HepG2 (cell line): ENCODE results near the gene MAGIX. TPM values are rescaled to one million over a fixed set of nuclear protein-coding genes. Genes with fewer than 3 reads are reported as not detected.
A peak's percentile ranks its signal among the peaks of the same experiment; 100 is the strongest.

Experiments
- ATAC-seq: fragments of 200-7000 bp; cut with Tn5 transposase; 3 replicates; pipeline ENCODE4 v1.9.1; 2020; ENCODE audit warnings: mild to moderate bottlenecking, moderate library complexity
- BruUV-seq: library from RNA; stranded (reverse); fragments of 400-500 nt; replicated peaks from 2 replicates; lab custom pipeline; 2021; lab: Mats Ljungman, UMichigan
- CTCF ChIA-PET: fragments of 300-600 bp; formaldehyde crosslinking; extraction: SDS; loops from one replicate; lab custom pipeline; 2021; ENCODE audit warnings: low total read pairs, inconsistent platforms, low intra/inter-chr PET ratio; lab: Yijun Ruan, JAX
- POLR2A ChIA-PET: fragments of 350-600 bp; sonication (Branson Sonifier 250); formaldehyde crosslinking; loops from one replicate; lab custom pipeline; 2020; ENCODE audit warnings: antibody characterized with exemption, inconsistent platforms; lab: Yijun Ruan, JAX
- DNase-seq: peaks from one replicate; pipeline ENCODE4 v3.0.0-alpha.2; 2015; ENCODE audit warnings: low spot score
- FAIRE-seq: peaks from 3 replicates; lab custom pipeline; 2011; peaks lifted over from hg19 to GRCh38; lab: Jason Lieb, UNC
- H2AFZ ChIP-seq: one replicate; pipeline ENCODE4 v1.6.1; 2011; ENCODE audit warnings: low read length, inconsistent platforms
- H3K27ac ChIP-seq: fragments of 300-600 bp; 3 replicates; pipeline ENCODE4 v1.8.0; 2011; ENCODE audit warnings: mixed run types, mild to moderate bottlenecking, mixed read lengths, low read length, inconsistent platforms; ENCODE audit not compliant: insufficient read depth; ENCODE audit errors: extremely low read length
- H3K27me3 ChIP-seq, 2 experiments: fragments of 200-600 bp in 1 of 2; 2 replicates in 1 of 2; 3 replicates in 1 of 2; pipeline versions ENCODE4 v1.6.0 to v1.8.0; 2011; ENCODE audit warnings: low read length in 2 of 2, mild to moderate bottlenecking in 2 of 2, moderate library complexity in 2 of 2, inconsistent platforms in 1 of 2; ENCODE audit not compliant: insufficient read depth in 2 of 2, control insufficient read depth in 1 of 2
- H3K36me3 ChIP-seq, 2 experiments: fragments of 200-600 bp in 1 of 2; replicated peaks in 1 of 2; 2 replicates in 1 of 2; 3 replicates in 1 of 2; pipeline versions ENCODE4 v1.5.1 to v1.8.0; 2011; ENCODE audit warnings: low read length in 2 of 2, inconsistent platforms in 1 of 2; ENCODE audit not compliant: insufficient read depth in 2 of 2, control insufficient read depth in 1 of 2
- H3K4me1 ChIP-seq: 2 replicates; pipeline ENCODE4 v1.5.1; 2012; ENCODE audit warnings: low read length, inconsistent platforms; ENCODE audit not compliant: insufficient read depth
- H3K4me2 ChIP-seq: 2 replicates; pipeline ENCODE4 v1.6.0; 2011; ENCODE audit warnings: low read depth, low read length, inconsistent platforms
- H3K4me3 ChIP-seq, 3 experiments: fragments of 200-600 bp in 1 of 3; sonication (generic), shearing (Covaris generic) in 1 of 3; replicated peaks in 1 of 3; 2 replicates each; pipeline ENCODE4 v1.5.1; 2011 to 2016; ENCODE audit warnings: low read length in 3 of 3, inconsistent platforms in 2 of 3, low read depth in 2 of 3, mild to moderate bottlenecking in 2 of 3, control low read depth in 1 of 3, mixed read lengths in 1 of 3; ENCODE audit not compliant: insufficient read depth in 1 of 3
- H3K79me2 ChIP-seq: one replicate; pipeline ENCODE4 v1.6.1; 2011; ENCODE audit warnings: low read length, inconsistent platforms; ENCODE audit not compliant: insufficient read depth
- H3K9ac ChIP-seq: 2 replicates; pipeline ENCODE4 v1.6.0; 2011; ENCODE audit warnings: mild to moderate bottlenecking, low read depth, low read length, inconsistent platforms; ENCODE audit not compliant: insufficient read depth
- H3K9me3 ChIP-seq: 2 replicates; pipeline ENCODE4 v1.5.1; 2012; ENCODE audit warnings: mild to moderate bottlenecking, low read length
- H4K20me1 ChIP-seq: 2 replicates; pipeline ENCODE4 v1.6.0; 2011; ENCODE audit warnings: inconsistent platforms, mild to moderate bottlenecking, low read length, moderate library complexity; ENCODE audit not compliant: insufficient read depth
- ATF7 ChIP-seq, 2 experiments: fragments of 450-650 bp in 1 of 2; sonication (generic) in 1 of 2; formaldehyde crosslinking in 1 of 2; IDR thresholded peaks; 2 replicates each; pipeline versions ENCODE4 v1.4.0 to v1.6.1; 2016 to 2020; ENCODE audit warnings: antibody characterized with exemption in 1 of 2, mild to moderate bottlenecking in 1 of 2, missing genetic modification reagents in 1 of 2
- CTCF ChIP-seq: sonication (generic); formaldehyde crosslinking; IDR thresholded peaks from 2 replicates; pipeline ENCODE4 v1.5.0; 2020; ENCODE audit warnings: mild to moderate bottlenecking, missing genetic modification reagents, moderate library complexity
- SMC3 ChIP-seq: IDR thresholded peaks from 2 replicates; pipeline ENCODE4 v1.6.1; 2011; ENCODE audit warnings: low read length, improper control_type of control experiment
- SRF ChIP-seq: IDR thresholded peaks from 2 replicates; pipeline ENCODE4 v1.6.1; 2011; ENCODE audit warnings: mild to moderate bottlenecking, low read depth, low read length, moderate library complexity
- STAG1 ChIP-seq: sonication (generic); formaldehyde crosslinking; IDR thresholded peaks from 2 replicates; pipeline ENCODE4 v1.4.0; 2020; ENCODE audit warnings: missing genetic modification reagents
- ZNF143 ChIP-seq: sonication (generic); formaldehyde crosslinking; IDR thresholded peaks from 2 replicates; pipeline ENCODE4 v1.4.0; 2020; ENCODE audit warnings: missing genetic modification reagents
- WGBS: methylation state at CpG from one replicate; pipeline ENCODE4 v1.1.6; 2017; ENCODE audit warnings: low lambda C conversion rate; 5-methylcytosine and 5-hydroxymethylcytosine counted together
- in situ Hi-C: cut with HindIII; loops from 2 replicates; pipeline ENCODE4 v1.10.0; 2017; ENCODE audit warnings: low pct_unique_long_range_greater_than_20kb; ENCODE audit not compliant: extremely low pct_ligation_motif_present
- intact Hi-C: fragments of 100-400 bp; cut with micrococcal nuclease; formaldehyde crosslinking; loops from one replicate; pipeline ENCODE4 v1.10.0; 2022; ENCODE audit not compliant: unreplicated experiment
- polyA plus RNA-seq, 8 experiments: library from polyadenylated mRNA; depleted of rRNA in 3 of 8; stranded (reverse) in 7 of 8; unstranded in 1 of 8; fragments of >200 nt; fragmentation: Illumina TruSeq in 4 of 8; extraction: Trizol in 4 of 8; gene quantifications; 2 replicates each; pipeline versions ENCODE4 v1.2.1 to v1.2.3, GENCODE V29; 2011 to 2016; ENCODE audit warnings: low read depth in 4 of 8, missing spikeins in 1 of 8, mixed read lengths in 1 of 8; ENCODE audit not compliant: insufficient read depth in 1 of 8
- total RNA-seq, 5 experiments: library from RNA; depleted of rRNA; stranded (reverse); fragments of >200 nt; fragmentation: Illumina TruSeq; extraction: Trizol; gene quantifications; 2 replicates each; pipeline ENCODE4 v1.2.3, GENCODE V29; 2016; ENCODE audit warnings: low read depth in 1 of 5

MAGIX gene
- total and polyA plus RNA-seq, 2 of the 13 experiments (the other 11 are each of a cell fraction or from before 2014, with no cell fraction given): 0.63 to 1.2 TPM

- no peak overlapping the region for H3K4me3 ChIP-seq
- peaks cover 60% of the 10 kb centered on the region for H3K4me1 ChIP-seq
- no peak overlapping the region; the same call in 1 of the 2 replicates for H3K4me2 ChIP-seq
- H3K9ac ChIP-seq: no peak overlapping the region
- H3K27me3 ChIP-seq: no peaks in the 10 kb centered on the region
- ATAC-seq (no peak), DNase-seq (no peak), FAIRE-seq (peak; percentile 63)
- no peaks in the 10 kb centered on the region for H3K79me2 ChIP-seq
- H3K9me3 ChIP-seq: no peaks in the 10 kb centered on the region
- H3K36me3 ChIP-seq: no peaks in the 10 kb centered on the region
- POLR2A ChIA-PET: interaction anchor here (0.9 kb wide), 1 partner anchor 76 kb away, joined by 5 read pairs; the partner anchor contains the start of gene PPP1R3F
- CTCF ChIA-PET: interaction anchor here (1.5 kb wide), 1 partner anchor 90 kb away, joined by 5 read pairs; no protein-coding TSS in a partner anchor
- BruUV-seq: no TSS peak
- WGBS: 68% methylated on average over 6 of the region's 10 CpGs
- no peak overlapping the region for H3K27ac ChIP-seq
- in situ Hi-C loops: no loop called here
- no peaks in the 10 kb centered on the region for H4K20me1 ChIP-seq
- TF ChIP-seq ZNF143 (CRISPR knock-in tag) (no peak), SMC3 (peak; percentile 17; the same call in 1 of the 2 replicates), STAG1 (peak; percentile 29), SRF (no peak), CTCF (CRISPR knock-in tag) (peak; percentile 64)
- TF ChIP-seq, all 625 proteins: peak for 3
- intact Hi-C loops: loop anchor here (5.0 kb wide), 1 partner anchor 74 kb away; the partner anchor contains the start of gene PPP1R3F
- H2AFZ ChIP-seq: no peak overlapping the region
These were observed 30.3 kb downstream of the MAGIX start for GRCh38 chrX:49192722-49193328.

GRCh38 chrX:49193542-49193964, 31.0 kb downstream of the MAGIX start:
- in situ Hi-C loops: no loop called here
- POLR2A ChIA-PET: no interaction called here

More at GRCh38 chrX:49193542-49193964, 31.0 kb downstream of the MAGIX start:
- Histone ChIP-seq H3K4me1 (peaks cover 62% of the 10 kb centered on the region), H3K4me2 (no peak overlapping the region; the same call in 1 of the 2 replicates), H3K4me3 (no peak overlapping the region), H3K27ac (no peak overlapping the region), H3K9ac (no peak overlapping the region), H3K36me3 (no peaks in the 10 kb centered on the region), H3K27me3 (no peaks in the 10 kb centered on the region), H3K9me3 (no peaks in the 10 kb centered on the region), H4K20me1 (no peaks in the 10 kb centered on the region), H3K79me2 (no peaks in the 10 kb centered on the region), H2AFZ (no peak overlapping the region)
- intact Hi-C loops: loop anchor here (5.0 kb wide), 1 partner anchor 74 kb away; the partner anchor contains the start of gene PPP1R3F
- TF ChIP-seq ATF7 (IDR thresholded peaks at IDR 0.05) (no peak), ATF7 (CRISPR knock-in tag; IDR thresholded peaks at IDR 0.05) (no peak), CTCF (CRISPR knock-in tag) (0 out of 2 replicates have a peak, but pooled peaks have one; percentile 12)
- CTCF ChIA-PET: interaction anchor here (1.5 kb wide), 1 partner anchor 89 kb away, joined by 5 read pairs; no protein-coding TSS in a partner anchor
- 67% methylated on average over 1 of the region's 2 CpGs for WGBS
- DNase-seq (no peak), FAIRE-seq (no peak), ATAC-seq (no peak)
- BruUV-seq: no TSS peak
